Astrocyte of the spinal cord (primary cell): ENCODE measurements around the gene PRRX2.

ENCODE experiments used
- DNase-seq: peaks from one replicate; pipeline ENCODE4 v3.0.0; 2011; ENCODE audit warnings: low read depth, low spot score
- H3K4me3 ChIP-seq: 2 replicates; pipeline ENCODE4 v1.5.1; 2011; ENCODE audit warnings: low read depth, mild to moderate bottlenecking, low read length, moderate library complexity
- in situ Hi-C: cut with HindIII; loops from 2 replicates; pipeline ENCODE4 v1.10.0; 2017; ENCODE audit warnings: low sequenced_read_pairs
- TF ChIP-seq, protein P1 (sequence below): IDR thresholded peaks from 2 replicates; pipeline ENCODE4 v1.5.1; 2012; ENCODE audit warnings: low read depth, mild to moderate bottlenecking, low read length, inconsistent platforms

Gene PRRX2

GRCh38 chr9:129671065-129671464 lies 5.6 kb downstream of the PRRX2 start:
- DNase-seq = no peak
- in situ Hi-C loops = no loop called here
- TF ChIP-seq, protein P1, sequence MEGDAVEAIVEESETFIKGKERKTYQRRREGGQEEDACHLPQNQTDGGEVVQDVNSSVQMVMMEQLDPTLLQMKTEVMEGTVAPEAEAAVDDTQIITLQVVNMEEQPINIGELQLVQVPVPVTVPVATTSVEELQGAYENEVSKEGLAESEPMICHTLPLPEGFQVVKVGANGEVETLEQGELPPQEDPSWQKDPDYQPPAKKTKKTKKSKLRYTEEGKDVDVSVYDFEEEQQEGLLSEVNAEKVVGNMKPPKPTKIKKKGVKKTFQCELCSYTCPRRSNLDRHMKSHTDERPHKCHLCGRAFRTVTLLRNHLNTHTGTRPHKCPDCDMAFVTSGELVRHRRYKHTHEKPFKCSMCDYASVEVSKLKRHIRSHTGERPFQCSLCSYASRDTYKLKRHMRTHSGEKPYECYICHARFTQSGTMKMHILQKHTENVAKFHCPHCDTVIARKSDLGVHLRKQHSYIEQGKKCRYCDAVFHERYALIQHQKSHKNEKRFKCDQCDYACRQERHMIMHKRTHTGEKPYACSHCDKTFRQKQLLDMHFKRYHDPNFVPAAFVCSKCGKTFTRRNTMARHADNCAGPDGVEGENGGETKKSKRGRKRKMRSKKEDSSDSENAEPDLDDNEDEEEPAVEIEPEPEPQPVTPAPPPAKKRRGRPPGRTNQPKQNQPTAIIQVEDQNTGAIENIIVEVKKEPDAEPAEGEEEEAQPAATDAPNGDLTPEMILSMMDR = no peak
- no peak overlapping the region for H3K4me3 ChIP-seq

DNA sequence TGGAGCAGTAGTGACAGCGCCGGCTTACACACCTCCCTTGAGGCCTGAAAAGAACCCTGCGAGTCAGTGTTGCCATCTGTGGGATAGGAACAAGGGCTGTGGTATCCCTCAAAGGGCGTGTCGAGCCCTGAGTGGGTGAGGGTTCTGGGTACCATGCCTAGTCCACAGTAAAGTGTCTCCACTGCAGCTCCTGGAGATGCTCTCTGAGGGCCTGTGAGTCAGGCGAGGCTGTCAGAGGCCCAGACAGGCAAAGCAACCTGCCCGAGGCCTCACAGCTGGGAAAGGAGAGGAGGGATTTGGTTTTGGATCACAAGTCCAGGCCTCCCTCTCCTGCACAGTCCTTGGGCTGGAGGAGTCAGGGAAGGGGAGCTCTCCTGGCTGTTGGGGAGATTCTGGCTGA lies 6.1 kb downstream of the PRRX2 start:
- no peak overlapping the region for H3K4me3 ChIP-seq
- in situ Hi-C loops = no loop called here
- DNase-seq = no peak
- TF ChIP-seq, protein P1 = no peak

GRCh38 chr9:129672702-129673101 lies 7.3 kb downstream of the PRRX2 start:
- no peak overlapping the region for H3K4me3 ChIP-seq
- no peak for DNase-seq
- TF ChIP-seq, protein P1 = no peak
- in situ Hi-C loops = no loop called here

GRCh38 chr9:129673602-129674001 lies 8.2 kb downstream of the PRRX2 start:
- no peak for DNase-seq
- TF ChIP-seq, protein P1 = no peak
- in situ Hi-C loops = no loop called here
- no peak overlapping the region for H3K4me3 ChIP-seq

- TF ChIP-seq, protein P1 = no peak
- H3K4me3 ChIP-seq = no peak overlapping the region
- DNase-seq = no peak
- in situ Hi-C loops = no loop called here
Observed at GRCh38 chr9:129674229-129674628, 8.8 kb downstream of the PRRX2 start.

- in situ Hi-C loops = no loop called here
- TF ChIP-seq, protein P1 = no peak
- no peak for DNase-seq
- no peak overlapping the region for H3K4me3 ChIP-seq
Observed at GRCh38 chr9:129675620-129676019, 10.2 kb downstream of the PRRX2 start.

DNA sequence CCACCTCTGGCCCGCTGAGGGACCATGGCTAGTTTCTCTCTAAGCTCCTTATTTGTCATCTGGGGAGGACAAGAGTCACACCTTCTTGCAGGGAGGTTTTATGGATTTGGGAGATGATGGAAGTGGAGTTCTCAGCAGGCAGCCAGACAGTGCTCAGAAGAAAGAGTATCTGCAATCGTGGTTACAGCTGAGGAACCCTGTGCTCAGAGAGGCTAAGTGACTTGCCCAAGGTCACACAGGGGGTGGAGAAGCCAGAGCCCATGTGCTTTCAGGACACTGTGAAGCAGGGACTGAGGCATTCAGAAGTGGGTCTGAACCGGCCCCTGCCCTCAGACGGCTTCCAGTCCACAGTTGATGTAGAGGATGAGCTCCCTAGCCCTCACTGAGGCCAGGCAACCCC lies 10.8 kb downstream of the PRRX2 start:
- TF ChIP-seq, protein P1 = no peak
- in situ Hi-C loops = no loop called here
- H3K4me3 ChIP-seq = no peak overlapping the region
- DNase-seq = no peak
